RPMI8226 (cell line): ENCODE data around the gene TROAP.
"Not testable (repeated sequence)": the region's sequence is repeated elsewhere in the genome, so short reads cannot be mapped to it uniquely, and the experiment has no call there.

Source experiments
- DNase-seq: peaks from one replicate; pipeline ENCODE4 v3.0.0-alpha.2; 2015

Gene TROAP

GRCh38 chr12:49295082-49295936, 27.7 kb upstream of the TROAP start, which contains the start of gene PRPH:
TSS of gene PRPH (plus strand) at chr12:49295147. CDS start at chr12:49295201, 54 bp downstream.
- DNase-seq = peak; percentile 54

GRCh38 chr12:49296034-49296835, 26.8 kb upstream of the TROAP start:
- DNase-seq = peak; percentile 78

DNA sequence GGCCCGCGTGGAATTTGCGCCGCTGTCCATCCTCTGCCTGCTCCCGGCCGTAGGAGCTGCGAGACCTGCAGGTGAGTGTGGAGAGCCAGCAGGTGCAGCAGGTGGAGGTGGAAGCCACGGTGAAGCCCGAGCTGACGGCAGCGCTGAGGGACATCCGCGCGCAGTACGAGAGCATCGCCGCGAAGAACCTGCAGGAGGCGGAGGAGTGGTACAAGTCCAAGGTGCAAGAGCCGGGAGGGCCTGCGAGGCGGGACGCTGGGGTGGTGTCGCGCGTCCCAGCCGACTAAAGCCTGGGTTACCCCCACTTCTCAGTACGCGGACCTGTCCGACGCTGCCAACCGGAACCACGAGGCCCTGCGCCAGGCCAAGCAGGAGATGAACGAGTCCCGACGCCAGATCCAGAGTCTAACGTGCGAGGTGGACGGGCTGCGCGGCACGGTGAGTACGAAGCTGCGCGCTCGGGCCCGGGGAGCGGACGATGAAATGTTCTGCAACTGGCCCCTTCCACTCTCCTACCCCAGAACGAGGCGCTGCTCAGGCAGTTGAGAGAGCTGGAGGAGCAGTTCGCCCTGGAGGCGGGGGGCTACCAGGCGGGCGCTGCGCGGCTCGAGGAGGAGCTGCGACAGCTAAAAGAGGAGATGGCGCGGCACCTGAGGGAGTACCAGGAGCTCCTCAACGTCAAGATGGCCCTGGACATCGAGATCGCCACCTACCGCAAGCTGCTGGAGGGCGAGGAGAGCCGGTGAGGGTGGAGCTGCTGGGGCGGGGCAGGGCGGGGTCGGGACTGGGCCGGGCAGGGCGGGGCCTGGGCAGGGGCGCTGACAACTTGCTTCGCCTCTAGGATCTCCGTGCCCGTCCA, 26.0 kb upstream of the TROAP start:
- peak; percentile 86 for DNase-seq

- no peak for DNase-seq
Measured at GRCh38 chr12:49297695-49298060, 25.4 kb upstream of the TROAP start.

DNA sequence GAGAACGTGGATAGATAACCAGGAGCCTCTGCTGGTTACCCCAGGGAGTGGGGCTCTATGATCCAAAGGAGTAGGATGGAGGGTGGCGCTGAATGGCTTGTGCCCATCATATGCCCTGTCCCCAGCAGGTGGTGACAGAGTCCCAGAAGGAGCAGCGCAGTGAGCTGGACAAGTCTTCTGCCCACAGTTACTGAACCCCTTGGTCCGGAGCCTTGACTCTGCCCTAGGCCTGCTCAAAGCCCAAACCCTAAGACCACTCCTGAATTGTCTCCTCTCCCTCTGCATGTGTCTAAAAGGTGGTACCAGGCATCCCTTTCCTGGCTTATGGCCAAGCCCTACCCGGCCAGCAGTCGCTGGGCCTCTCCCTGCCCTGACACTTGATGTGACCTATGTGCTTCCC, 24.9 kb upstream of the TROAP start:
- DNase-seq = no peak

- no peak for DNase-seq
Measured at GRCh38 chr12:49301760-49302159, 21.3 kb upstream of the TROAP start.

DNA sequence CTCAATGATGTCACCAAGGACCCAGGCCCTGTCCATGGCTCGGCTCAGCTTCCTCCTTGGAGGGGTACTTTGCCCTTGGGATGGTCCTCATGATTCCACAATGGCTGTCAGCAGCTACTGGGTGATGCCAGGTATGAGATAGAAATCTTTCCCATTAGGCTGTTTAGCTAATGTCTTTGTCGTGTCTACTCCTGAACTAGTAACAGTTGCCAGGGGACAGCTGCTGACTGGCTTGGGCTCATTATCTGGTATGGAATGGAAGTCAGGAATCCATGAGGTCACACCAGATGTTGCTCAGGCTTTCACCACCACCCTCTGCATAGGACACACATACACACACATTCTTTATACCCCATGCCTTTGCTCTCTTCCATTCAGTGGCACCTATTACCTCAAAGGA, 18.9 kb upstream of the TROAP start:
- DNase-seq = no peak

GRCh38 chr12:49305762-49306510, 17.1 kb upstream of the TROAP start:
- DNase-seq = no peak

DNA sequence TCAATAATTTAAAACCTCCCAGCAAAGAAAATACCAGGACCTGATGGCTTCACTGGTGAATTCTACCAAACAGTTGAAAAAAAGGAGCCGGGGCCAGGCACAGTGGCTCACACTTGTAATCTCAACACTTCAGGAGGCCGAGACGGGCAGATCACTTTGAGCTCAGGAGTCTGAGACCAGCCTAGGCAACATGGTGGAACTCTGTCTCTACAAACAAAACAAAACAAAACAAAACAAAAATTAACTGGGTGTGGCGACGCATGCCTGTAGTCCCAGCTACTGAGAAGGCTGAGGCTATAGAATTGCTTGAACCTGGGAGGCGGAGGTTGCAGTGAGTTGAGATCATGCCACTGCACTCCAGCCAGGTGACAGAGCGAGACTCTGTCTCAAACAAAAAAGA, 13.7 kb upstream of the TROAP start:
- DNase-seq = no peak

DNA sequence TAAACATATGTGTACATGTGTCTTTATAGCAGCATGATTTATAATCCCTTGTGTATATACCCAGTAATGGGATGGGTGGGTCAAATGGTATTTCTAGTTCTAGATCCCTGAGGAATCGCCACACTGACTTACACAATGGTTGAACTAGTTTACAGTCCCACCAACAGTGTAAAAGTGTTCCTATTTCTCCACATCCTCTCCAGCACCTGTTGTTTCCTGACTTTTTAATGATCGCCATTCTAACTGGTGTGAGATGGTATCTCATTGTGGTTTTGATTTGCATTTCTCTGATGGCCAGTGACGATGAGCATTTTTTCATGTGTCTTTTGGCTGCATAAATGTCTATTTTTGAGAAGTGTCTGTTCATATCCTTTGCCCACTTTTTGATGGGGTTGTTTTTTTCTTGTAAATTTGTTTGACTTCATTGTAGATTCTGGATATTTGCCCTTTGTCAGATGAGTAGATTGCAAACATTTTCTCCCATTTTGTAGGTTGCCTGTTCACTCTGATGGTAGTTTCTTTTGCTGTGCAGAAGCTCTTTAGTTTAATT, 12.5 kb upstream of the TROAP start:
- not testable (repeated sequence) for DNase-seq

DNA sequence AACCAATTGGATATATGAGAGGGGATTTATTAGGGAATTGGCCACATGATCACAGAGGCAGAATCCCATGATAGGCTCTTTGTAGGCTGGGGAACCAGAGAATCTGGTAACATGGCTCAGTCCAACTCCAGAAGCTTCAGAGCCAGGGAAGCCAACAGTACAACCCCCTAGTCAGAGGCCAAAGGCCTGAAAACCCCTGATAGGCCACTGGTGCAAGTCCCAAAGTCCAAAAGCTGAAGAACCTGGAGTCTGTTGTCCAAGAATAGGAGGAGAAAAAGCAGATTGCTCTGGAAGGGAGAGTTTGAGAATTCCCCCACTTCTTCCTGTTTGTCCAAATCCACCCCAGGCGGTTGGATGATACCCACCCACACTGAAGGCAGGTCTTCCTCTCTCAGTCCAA, 8.2 kb upstream of the TROAP start:
- no peak for DNase-seq

DNA sequence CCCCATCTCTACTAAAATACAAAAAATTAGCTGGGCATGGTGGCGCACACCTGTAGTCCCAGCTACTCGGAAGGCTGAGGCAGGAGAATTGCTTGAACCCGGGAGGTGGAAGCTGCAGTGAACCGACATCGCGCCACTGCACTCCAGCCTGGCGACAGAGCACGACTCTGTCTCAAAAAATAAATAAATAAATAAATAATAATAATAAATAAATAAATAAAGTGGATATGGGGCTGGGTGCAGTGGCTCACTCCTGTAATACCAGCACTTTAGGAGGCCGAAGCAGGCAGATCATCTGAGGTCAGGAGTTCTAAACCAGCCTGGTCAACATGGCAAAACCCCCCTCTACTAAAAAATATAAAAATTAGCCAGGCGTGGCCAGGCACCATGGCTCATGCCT, 5.9 kb upstream of the TROAP start:
- not testable (repeated sequence) for DNase-seq

GRCh38 chr12:49320411-49321103, 2.5 kb upstream of the TROAP start:
- not testable (repeated sequence) for DNase-seq

DNA sequence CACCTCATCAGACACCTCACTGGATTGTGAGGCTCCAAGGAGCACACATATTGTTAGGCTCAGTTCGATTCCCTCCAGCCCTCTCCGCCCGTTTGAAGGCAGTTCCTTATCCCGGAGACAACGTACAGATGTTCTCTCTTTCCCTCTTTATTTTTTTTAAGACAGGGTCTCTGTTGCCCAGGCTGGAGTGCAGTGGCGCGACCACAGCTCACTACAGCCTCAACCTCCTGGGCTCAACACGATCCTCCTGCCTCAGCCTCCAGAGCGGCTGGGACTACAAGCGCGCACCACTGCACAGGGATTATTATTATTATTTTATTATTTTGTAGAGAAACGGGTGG, 718 bp upstream of the TROAP start:
- no peak for DNase-seq

GRCh38 chr12:49323524-49324097, 556 bp downstream of the TROAP start:
- DNase-seq = no peak

- no peak for DNase-seq
Measured at GRCh38 chr12:49325606-49326005, 2.6 kb downstream of the TROAP start.

- DNase-seq = no peak
Measured at GRCh38 chr12:49327368-49327767, 4.3 kb downstream of the TROAP start.

DNA sequence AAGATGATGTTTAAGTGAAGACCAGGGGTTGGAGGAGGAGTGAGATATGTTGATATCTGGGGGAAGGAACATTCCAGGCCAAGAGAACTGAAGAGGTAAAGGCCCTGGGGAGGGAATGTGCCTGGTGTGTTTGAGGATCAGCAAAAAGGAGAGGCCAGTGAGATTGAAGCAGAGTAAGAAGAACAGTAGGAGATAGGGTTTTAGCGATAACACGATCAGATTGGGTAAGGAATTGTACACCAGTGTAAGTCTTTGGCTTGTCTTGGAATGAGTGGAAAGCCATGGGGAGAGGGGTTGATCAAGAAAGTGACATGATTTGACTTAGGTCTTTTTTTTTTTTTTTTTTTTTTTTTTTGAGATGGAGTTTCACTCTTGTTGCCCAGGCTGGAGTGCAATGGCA, 4.8 kb downstream of the TROAP start:
- DNase-seq = no peak

DNA sequence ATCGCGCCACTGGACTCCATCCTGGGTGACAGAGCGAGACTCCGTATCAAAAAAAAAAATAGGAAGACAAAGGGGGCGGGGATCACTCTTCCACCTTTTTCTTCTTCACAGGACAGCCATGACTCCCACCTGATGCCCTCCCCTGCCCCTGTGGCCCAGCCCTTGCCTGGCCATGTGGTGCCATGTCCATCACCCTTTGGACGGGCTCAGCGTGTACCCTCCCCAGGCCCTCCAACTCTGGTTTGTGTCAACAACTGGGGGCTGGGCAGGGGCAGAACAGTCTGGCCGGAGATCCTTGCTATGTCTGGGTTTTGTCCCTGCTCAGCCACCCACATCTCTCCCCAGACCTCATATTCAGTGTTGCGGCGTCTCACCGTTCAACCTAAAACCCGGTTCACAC, 5.8 kb downstream of the TROAP start:
- DNase-seq = no peak

- no peak for DNase-seq
Measured at GRCh38 chr12:49330032-49330619, 7.1 kb downstream of the TROAP start.
